AG08395 (cell line): ENCODE results near the gene FNDC3B.
"Not testable (repeated sequence)": the region's sequence is repeated elsewhere in the genome, so short reads cannot be mapped to it uniquely, and the experiment has no call there.

Source experiments
- DNase-seq: peaks from one replicate; pipeline ENCODE4 v3.0.0; 2012; ENCODE audit warnings: mixed read lengths, low spot score

FNDC3B gene

DNA sequence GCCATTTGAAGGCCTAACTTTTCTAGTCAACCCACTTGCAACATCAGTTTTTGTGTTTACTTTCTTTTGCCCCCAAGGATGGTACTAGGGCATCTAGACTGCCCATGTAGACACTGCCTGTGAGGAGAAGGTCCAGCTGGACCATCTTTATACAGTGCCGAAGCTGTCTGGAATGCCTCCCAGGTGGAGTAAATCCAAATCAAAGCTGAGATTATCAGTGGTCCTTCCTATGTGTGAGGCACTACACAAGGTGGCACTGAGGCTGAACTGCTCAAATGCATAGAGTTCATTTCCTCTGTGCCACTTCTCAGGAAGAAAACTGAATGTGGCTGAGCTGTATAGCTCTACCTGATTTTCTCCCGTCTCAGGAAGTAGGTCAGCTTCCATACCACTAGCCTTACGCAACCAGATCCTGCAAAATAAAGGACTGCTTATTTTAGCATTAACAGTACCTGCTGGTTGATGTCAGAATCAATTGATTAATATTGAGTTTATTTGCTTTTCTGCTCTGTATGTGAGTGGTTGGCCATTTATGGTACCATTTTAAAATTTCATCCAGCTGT is 302.8 kb downstream of the FNDC3B start:
- DNase-seq, result no peak

DNA sequence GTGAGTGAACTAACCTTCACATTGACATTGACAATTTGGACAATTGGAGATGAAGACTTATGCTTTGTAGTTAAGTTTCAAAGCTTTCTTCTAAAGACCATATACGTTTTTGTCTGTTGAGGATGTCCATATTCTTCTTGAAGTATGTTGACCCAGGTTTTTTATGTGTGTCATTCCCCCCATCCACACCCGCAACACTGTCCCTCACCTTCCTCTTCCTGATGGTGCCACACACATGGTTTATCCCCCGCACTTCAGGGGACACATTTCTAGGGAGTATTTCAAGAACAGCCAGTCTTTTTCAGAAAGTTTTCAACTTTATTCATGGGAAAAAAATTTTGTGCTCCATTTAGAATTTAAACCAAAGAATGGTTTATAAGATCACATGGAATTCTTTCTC is 303.7 kb downstream of the FNDC3B start:
- no peak for DNase-seq

GRCh38 chr3:172343979-172344378 is 304.6 kb downstream of the FNDC3B start:
- no peak for DNase-seq

- no peak for DNase-seq
Measured at GRCh38 chr3:172346161-172346560, 306.8 kb downstream of the FNDC3B start.

DNA sequence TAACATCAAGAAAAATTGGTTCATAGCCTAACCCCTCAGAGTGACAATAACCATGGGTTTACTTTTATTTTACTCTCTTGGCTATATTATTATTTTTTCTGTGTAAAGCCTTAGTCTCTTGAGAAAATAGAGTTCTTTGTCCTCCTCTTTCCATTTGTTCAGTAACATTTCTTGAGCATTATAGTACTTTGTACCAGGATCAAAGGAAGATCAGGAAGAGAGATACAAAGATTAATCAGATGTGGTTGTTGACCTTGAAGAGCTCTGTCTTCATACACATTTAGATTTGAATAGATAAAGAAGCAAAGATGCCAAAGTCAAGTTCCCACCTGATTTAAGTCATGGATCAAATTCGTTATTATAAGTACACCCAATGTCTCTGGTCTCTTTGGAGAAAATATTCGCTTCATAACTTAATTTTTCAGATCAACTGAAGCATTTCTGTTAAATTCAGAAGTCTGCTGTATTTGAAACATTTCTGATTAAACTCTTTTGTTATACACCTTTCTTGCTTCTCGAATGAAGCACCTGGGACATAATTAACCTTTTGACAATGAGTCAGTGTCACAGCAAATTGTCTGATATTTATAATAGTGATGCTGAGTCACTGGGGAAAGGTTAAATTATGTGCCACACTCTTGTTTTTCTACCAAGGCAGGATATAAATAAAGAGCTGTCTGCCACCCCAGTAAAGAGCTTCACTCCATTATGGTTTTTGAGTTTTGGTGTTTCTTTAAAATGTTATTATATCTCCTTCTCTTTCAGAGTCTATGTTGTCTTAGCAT is 308.7 kb downstream of the FNDC3B start:
- DNase-seq, result no peak

- no peak for DNase-seq
Measured at GRCh38 chr3:172351895-172352466, 312.6 kb downstream of the FNDC3B start.

DNA sequence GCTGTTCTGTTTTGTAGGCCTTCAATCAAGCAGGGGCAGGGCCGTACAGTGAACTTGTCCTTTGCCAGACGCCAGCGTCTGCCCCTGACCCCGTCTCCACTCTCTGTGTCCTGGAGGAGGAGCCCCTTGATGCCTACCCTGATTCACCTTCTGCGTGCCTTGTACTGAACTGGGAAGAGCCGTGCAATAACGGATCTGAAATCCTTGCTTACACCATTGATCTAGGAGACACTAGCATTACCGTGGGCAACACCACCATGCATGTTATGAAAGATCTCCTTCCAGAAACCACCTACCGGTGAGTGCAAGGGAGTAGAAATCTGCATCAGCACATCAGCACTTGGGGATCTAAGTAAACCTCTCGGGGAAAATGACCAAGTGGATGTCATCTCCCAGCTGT is 313.4 kb downstream of the FNDC3B start:
- DNase-seq, result no peak

- no peak for DNase-seq
Measured at GRCh38 chr3:172354931-172355499, 315.6 kb downstream of the FNDC3B start.

DNA sequence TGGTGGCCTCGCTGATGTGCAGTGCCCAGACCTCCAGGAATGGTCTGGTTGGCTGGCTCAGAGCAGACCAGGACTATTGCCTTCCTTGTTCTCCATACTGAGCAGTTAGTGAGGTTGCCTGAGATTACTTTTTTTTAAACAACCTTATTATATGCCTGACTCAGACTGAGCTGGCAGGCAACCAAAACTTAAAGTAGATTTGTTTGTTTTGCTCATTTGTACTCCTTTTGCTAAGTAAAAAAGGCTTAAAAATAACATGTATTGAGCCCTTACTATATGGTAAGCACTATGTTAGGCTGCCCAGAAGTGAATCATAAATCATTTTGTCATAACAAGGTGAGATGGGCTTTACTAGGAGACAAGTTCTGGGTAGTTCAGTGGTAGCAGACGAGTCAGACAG is 316.5 kb downstream of the FNDC3B start:
- DNase-seq, result peak; percentile 59

DNA sequence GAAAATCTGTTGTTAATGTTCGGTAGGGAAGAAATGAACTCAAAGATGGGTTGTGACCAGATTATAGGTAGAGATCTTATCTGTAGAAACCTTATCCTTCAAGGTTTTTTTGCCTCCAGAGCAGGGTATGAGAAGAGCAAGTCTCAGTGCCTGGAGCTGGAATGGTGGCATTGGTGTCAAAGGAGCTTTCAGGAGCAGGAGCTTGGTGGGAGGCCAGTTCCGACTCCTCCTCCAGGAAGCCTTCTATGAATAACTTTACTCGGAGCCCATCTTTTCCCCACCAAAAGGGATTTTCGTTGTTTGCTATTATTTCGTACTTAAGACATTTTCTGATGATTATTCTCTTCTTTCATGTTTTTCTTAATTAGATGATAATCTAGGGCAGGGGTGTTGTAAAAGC is 317.0 kb downstream of the FNDC3B start:
- DNase-seq, result no peak

GRCh38 chr3:172357850-172358754 is 318.7 kb downstream of the FNDC3B start:
- DNase-seq, result peak; percentile 58

- no peak for DNase-seq
Measured at GRCh38 chr3:172359231-172359630, 319.9 kb downstream of the FNDC3B start.

DNA sequence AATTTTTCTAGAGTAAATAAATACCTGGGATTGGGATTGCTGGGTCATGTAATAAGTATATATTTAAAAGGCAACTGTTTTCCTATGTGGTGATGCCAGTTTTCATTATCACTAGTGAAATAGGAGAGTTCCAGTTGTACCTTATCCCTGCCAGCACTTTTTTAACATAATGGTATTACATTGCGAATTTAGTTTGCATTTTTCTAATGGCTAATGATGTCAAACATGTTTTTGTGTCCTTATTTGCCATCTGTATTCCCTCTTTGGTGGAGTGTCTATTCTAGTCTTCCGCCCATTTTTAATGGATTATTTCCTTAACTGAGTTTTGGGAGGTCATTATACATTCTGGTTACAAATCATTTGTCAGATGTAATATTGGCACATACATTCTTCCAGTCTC is 320.6 kb downstream of the FNDC3B start:
- DNase-seq, result no peak

- no peak for DNase-seq
Measured at GRCh38 chr3:172362583-172362982, 323.2 kb downstream of the FNDC3B start.

DNA sequence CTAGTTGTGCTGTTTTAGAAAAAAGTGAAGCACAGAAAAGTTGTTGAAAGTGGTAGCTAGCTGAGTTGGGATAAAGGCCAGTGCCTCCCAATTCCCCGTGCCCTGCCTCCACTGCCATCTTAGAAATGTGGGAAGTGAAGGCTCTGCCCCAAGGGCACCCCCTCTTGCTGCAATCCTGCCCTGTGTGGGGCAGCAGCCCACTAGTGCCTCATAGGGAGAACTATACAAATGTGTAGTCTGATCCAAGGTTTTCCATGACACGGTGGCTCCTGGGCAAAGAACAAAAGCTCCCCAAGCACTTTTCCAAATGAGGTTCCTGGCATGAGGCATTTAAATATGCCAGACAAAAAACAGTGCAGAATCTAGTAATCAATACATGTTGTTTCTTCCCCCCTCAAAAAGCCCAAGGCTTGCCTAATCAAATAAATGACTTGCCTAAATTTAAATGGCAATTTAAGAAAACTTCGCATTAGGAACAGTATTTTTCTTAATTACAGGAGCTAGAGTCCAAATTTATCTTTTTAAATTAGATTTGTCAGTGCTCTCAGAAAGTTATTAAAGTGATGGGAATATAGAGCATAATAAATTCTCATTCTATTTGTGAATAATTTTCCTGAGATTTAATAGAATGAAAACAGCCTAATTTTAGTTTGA is 325.1 kb downstream of the FNDC3B start:
- no peak for DNase-seq

- no peak for DNase-seq
Measured at GRCh38 chr3:172365028-172365567, 325.7 kb downstream of the FNDC3B start.

GRCh38 chr3:172367205-172368105 is 328.1 kb downstream of the FNDC3B start:
- no peak for DNase-seq

- not testable (repeated sequence) for DNase-seq
Measured at GRCh38 chr3:172368556-172368955, 329.2 kb downstream of the FNDC3B start.

- no peak for DNase-seq
Measured at GRCh38 chr3:172369590-172370259, 330.3 kb downstream of the FNDC3B start.

- no peak for DNase-seq
Measured at GRCh38 chr3:172370419-172370818, 331.0 kb downstream of the FNDC3B start.
